GM12874 (cell line): ENCODE measurements around the gene PRRC2C.

ENCODE experiments used
- TF ChIP-seq, protein P1 (sequence below): IDR thresholded peaks from 2 replicates; pipeline ENCODE4 v1.5.1; 2011; ENCODE audit warnings: low read depth, mild to moderate bottlenecking, control low read depth, low read length, moderate library complexity; ENCODE audit not compliant: insufficient read depth

The PRRC2C gene

GRCh38 chr1:171590022-171590421, 104.7 kb downstream of the PRRC2C start:
- TF ChIP-seq, protein P1, sequence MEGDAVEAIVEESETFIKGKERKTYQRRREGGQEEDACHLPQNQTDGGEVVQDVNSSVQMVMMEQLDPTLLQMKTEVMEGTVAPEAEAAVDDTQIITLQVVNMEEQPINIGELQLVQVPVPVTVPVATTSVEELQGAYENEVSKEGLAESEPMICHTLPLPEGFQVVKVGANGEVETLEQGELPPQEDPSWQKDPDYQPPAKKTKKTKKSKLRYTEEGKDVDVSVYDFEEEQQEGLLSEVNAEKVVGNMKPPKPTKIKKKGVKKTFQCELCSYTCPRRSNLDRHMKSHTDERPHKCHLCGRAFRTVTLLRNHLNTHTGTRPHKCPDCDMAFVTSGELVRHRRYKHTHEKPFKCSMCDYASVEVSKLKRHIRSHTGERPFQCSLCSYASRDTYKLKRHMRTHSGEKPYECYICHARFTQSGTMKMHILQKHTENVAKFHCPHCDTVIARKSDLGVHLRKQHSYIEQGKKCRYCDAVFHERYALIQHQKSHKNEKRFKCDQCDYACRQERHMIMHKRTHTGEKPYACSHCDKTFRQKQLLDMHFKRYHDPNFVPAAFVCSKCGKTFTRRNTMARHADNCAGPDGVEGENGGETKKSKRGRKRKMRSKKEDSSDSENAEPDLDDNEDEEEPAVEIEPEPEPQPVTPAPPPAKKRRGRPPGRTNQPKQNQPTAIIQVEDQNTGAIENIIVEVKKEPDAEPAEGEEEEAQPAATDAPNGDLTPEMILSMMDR, result no peak

GRCh38 chr1:171595324-171595723, 110.0 kb downstream of the PRRC2C start:
- TF ChIP-seq, protein P1, result no peak

GRCh38 chr1:171596119-171596518, 110.8 kb downstream of the PRRC2C start:
- TF ChIP-seq, protein P1, result no peak

DNA sequence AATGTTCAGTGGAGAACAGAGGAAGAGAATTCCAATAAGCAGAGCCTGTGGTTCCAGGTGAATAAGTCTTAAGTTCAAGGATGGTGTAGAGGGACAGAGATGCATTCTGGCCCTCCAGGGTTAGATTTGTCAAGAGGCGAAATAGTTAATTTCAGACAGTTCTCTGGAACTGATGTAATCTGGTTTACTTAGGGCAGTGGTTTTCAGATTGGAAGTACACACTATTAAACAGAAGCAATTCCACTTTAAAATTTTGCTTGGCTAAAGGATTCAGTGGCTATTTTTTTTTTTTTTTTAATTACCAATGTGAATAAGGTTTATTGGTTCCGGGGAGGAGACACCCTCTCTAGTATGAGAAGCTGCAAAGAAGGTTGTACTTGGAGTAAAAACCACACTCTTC, 111.4 kb downstream of the PRRC2C start:
- TF ChIP-seq, protein P1, result no peak

DNA sequence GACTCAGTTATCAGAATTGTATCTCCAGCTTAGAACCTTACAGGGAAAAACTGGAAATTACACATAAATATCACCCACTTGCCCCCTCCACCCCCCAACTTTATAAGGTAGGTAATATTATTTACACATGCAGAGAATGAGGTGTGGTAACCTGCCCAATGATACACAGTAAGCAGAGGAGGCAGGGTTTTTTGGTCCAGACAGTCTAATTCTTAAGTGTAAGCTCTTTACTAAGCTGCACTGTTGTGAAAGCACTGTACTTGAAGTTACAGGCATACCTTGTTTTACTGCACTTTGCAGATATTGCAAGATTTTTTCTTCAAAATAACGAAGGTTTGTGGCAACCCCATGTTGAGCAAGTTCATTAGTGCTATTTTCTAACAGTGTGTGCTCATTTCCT, 111.9 kb downstream of the PRRC2C start:
- TF ChIP-seq, protein P1, result no peak

DNA sequence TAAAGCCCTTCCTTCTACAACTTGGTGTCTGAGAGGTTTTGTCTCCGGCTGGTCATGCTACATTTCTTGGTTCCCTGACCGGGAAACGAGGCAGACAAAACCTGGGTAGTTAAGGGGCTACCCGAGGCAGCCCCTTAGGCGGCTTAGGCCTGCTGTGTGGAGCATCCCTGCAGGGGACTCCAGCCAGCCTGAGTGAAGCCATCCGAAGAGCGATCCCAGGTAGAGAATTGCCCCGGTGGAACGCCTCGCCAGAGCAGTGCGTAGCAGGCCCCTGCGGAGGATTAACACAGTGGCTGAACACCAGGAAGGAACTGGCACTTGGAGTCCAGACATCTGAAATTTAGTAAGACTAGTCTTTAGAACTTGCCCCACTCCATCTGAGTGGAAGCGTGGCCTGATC, 115.5 kb downstream of the PRRC2C start:
- TF ChIP-seq, protein P1, result no peak

GRCh38 chr1:171606402-171606941, 121.1 kb downstream of the PRRC2C start:
- TF ChIP-seq, protein P1, result no peak
